ENCODE measurements around the gene BCAS3.

DNA sequence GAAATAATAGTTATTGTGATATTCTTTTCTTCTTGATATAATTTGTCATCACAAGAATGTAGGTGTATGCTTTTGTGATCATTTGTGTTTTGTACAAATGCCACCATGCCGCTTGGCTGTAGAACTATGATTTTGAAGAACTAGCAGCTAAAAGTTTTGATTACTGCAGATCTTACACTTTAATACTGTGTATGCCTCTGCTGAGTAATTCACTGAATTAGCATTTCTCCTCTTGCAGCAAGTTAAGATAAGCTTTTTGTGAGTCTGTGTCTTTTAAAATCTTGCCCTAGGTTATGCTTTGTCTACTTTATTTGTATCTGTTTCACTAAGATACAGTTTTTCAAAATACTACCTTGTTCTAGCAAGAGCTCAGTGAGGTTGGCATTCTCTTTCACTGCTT is 395.5 kb downstream of the BCAS3 start:
- no peak for TF ChIP-seq GATA3 (IDR thresholded peaks at IDR 0.05; ENCODE audit: low read depth, low read length)
- TF ChIP-seq GATA2 (IDR thresholded peaks at IDR 0.05; ENCODE audit: low read depth, low read length) = no peak

Data from SH-SY5Y (cell line).